OCI-LY1 (cell line): ENCODE measurements around the gene PDGFD.

ENCODE experiments used
- EZH2 ChIP-seq: fragments of 200-600 bp; sonication (generic), shearing (Covaris generic); IDR thresholded peaks from 2 replicates; pipeline ENCODE4 v1.8.0; 2017; ENCODE audit warnings: borderline replicate concordance, mixed run types, mild to moderate bottlenecking, antibody characterized with exemption, low read length, moderate library complexity, mixed read lengths
- TF ChIP-seq, protein P1 (sequence below): fragments of 200-600 bp; sonication (generic), shearing (Covaris generic); IDR thresholded peaks from 2 replicates; pipeline ENCODE4 v1.5.1; 2017; ENCODE audit warnings: mild to moderate bottlenecking, antibody characterized with exemption, low read length, moderate library complexity, mixed read lengths

DNA sequence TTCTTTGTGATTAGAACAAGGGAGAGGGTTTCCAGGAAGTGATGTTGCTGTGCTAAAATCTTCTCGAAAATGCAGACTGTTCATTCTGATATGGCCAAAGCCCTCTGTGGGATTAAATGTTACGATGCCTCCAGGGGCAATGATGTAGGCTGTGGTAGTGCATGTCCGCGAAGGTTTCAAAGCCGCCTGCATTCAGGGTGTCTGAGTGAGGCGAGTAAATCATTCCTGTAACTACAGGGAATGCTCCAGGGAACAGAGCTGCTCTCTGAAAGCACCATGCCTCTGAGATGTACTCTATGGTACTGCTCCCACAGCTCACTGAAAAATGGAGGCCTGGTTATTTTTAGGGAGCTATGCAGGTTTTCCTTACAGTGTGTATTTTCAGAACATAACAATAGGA is 21.2 kb downstream of the PDGFD start:
- TF ChIP-seq, protein P1, sequence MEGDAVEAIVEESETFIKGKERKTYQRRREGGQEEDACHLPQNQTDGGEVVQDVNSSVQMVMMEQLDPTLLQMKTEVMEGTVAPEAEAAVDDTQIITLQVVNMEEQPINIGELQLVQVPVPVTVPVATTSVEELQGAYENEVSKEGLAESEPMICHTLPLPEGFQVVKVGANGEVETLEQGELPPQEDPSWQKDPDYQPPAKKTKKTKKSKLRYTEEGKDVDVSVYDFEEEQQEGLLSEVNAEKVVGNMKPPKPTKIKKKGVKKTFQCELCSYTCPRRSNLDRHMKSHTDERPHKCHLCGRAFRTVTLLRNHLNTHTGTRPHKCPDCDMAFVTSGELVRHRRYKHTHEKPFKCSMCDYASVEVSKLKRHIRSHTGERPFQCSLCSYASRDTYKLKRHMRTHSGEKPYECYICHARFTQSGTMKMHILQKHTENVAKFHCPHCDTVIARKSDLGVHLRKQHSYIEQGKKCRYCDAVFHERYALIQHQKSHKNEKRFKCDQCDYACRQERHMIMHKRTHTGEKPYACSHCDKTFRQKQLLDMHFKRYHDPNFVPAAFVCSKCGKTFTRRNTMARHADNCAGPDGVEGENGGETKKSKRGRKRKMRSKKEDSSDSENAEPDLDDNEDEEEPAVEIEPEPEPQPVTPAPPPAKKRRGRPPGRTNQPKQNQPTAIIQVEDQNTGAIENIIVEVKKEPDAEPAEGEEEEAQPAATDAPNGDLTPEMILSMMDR, result no peak
- TF ChIP-seq EZH2, result no peak
